SK-N-SH (cell line): ENCODE results near the gene SVIL. TPM values are rescaled to one million over a fixed set of nuclear protein-coding genes. Genes with fewer than 3 reads are reported as not detected.

Experiments
- CTCF ChIA-PET: fragments of 300-600, 350-600 bp; formaldehyde crosslinking; extraction: SDS; loops from one replicate; lab custom pipeline; 2021; lab: Yijun Ruan, JAX
- POLR2A ChIA-PET: fragments of 350-600 bp; sonication (Branson Sonifier 250); formaldehyde crosslinking; extraction: SDS; loops from one replicate; lab custom pipeline; 2020; ENCODE audit warnings: antibody characterized with exemption, inconsistent platforms; lab: Yijun Ruan, JAX
- DNase-seq: peaks from one replicate; pipeline ENCODE4 v3.0.0; 2012
- H2AFZ ChIP-seq: fragments of 200-600 bp; sonication (generic); 2 replicates; pipeline ENCODE4 v1.8.1; 2016; ENCODE audit warnings: antibody characterized with exemption, mild to moderate bottlenecking, low read depth
- H3F3A ChIP-seq: fragments of 200-600 bp; sonication (generic); replicated peaks from 2 replicates; pipeline ENCODE3; 2016; ENCODE audit warnings: antibody characterized with exemption, mild to moderate bottlenecking; ENCODE audit not compliant: insufficient read depth
- H3K27ac ChIP-seq, 2 experiments: fragments of 200-500 bp in 1 of 2; fragments of 200-600 bp in 1 of 2; sonication (Bioruptor generic) in 1 of 2; sonication (generic), shearing (Covaris generic) in 1 of 2; 2 replicates each; pipeline versions ENCODE4 v1.5.1 to v1.6.1; 2014 to 2016; ENCODE audit warnings: low read depth in 2 of 2, inconsistent platforms in 1 of 2, low read length in 1 of 2, mild to moderate bottlenecking in 1 of 2, mixed read lengths in 1 of 2
- H3K27me3 ChIP-seq: fragments of 200-600 bp; sonication (generic), shearing (Covaris generic); 2 replicates; pipeline ENCODE4 v1.6.1; 2016; ENCODE audit warnings: mixed run types; ENCODE audit not compliant: insufficient read depth
- H3K36me3 ChIP-seq, 2 experiments: fragments of 200-500 bp in 1 of 2; fragments of 200-600 bp in 1 of 2; sonication (Bioruptor generic) in 1 of 2; sonication (generic) in 1 of 2; replicated peaks in 1 of 2; 2 replicates each; pipeline versions ENCODE3 to v1.5.1; 2014 to 2016; ENCODE audit warnings: low read length in 1 of 2, mild to moderate bottlenecking in 1 of 2; ENCODE audit not compliant: insufficient read depth in 2 of 2, control insufficient read depth in 1 of 2
- H3K4me1 ChIP-seq, 2 experiments: fragments of 200-500 bp in 1 of 2; fragments of 200-600 bp in 1 of 2; sonication (Bioruptor generic) in 1 of 2; sonication (generic), shearing (Covaris generic) in 1 of 2; 2 replicates each; pipeline versions ENCODE4 v1.5.1 to v1.6.1; 2014 to 2016; ENCODE audit warnings: low read depth in 1 of 2, low read length in 1 of 2, mixed run types in 1 of 2; ENCODE audit not compliant: insufficient read depth in 2 of 2, control insufficient read depth in 1 of 2
- H3K4me2 ChIP-seq: fragments of 200-600 bp; sonication (generic), shearing (Covaris generic); 2 replicates; pipeline ENCODE4 v1.6.1; 2017; ENCODE audit warnings: mixed run types
- H3K4me3 ChIP-seq, 2 experiments: fragments of 200-500 bp in 1 of 2; fragments of 200-600 bp in 1 of 2; sonication (Bioruptor generic) in 1 of 2; sonication (generic), shearing (Covaris generic) in 1 of 2; 2 replicates each; pipeline versions ENCODE4 v1.5.1 to v1.8.1; 2014 to 2016; ENCODE audit warnings: low read depth in 2 of 2, inconsistent platforms in 1 of 2, low read length in 1 of 2, mild to moderate bottlenecking in 1 of 2, mixed read lengths in 1 of 2, moderate library complexity in 1 of 2
- H3K79me2 ChIP-seq: fragments of 200-600 bp; sonication (generic); 2 replicates; pipeline ENCODE4 v1.8.1; 2017; ENCODE audit warnings: mild to moderate bottlenecking; ENCODE audit not compliant: insufficient read depth
- H3K9ac ChIP-seq: fragments of 200-600 bp; sonication (generic); 2 replicates; pipeline ENCODE4 v1.6.1; 2017; ENCODE audit warnings: mixed run types
- H3K9me2 ChIP-seq: fragments of 200-600 bp; sonication (generic); 2 replicates; pipeline ENCODE4 v1.6.1; 2017; ENCODE audit warnings: mixed run types
- H3K9me3 ChIP-seq: fragments of 200-600 bp; sonication (generic); 2 replicates; pipeline ENCODE4 v1.6.1; 2017; ENCODE audit warnings: mixed run types, mild to moderate bottlenecking, moderate library complexity
- H4K20me1 ChIP-seq: fragments of 200-600 bp; sonication (generic); 2 replicates; pipeline ENCODE4 v1.6.1; 2017; ENCODE audit warnings: mild to moderate bottlenecking, mixed run types; ENCODE audit not compliant: insufficient read depth
- CHD2 ChIP-seq: fragments of 150-350 bp; IDR thresholded peaks from 2 replicates; pipeline ENCODE4 v1.6.1; 2018; ENCODE audit warnings: low read length; ENCODE audit not compliant: partially characterized antibody
- CTCF ChIP-seq: fragments of 200-600 bp; sonication (generic); IDR thresholded peaks from 2 replicates; pipeline ENCODE4 v1.6.1; 2017; ENCODE audit warnings: antibody characterized with exemption, mild to moderate bottlenecking, moderate library complexity
- FOXM1 ChIP-seq: IDR thresholded peaks from 2 replicates; pipeline ENCODE4 v1.4.0; 2012; ENCODE audit warnings: low read depth, mild to moderate bottlenecking
- GABPA ChIP-seq: IDR thresholded peaks from 2 replicates; pipeline ENCODE4 v1.4.0; 2012; ENCODE audit warnings: low read depth, mild to moderate bottlenecking
- GATA2 ChIP-seq: sonication (generic); formaldehyde crosslinking; IDR thresholded peaks from 2 replicates; pipeline ENCODE4 v1.5.0; 2020; ENCODE audit warnings: mild to moderate bottlenecking, missing genetic modification reagents
- IRF3 ChIP-seq: fragments of 150-350 bp; IDR thresholded peaks from 2 replicates; pipeline ENCODE4 v1.6.1; 2016; ENCODE audit warnings: mild to moderate bottlenecking, low read depth, low read length
- NFIC ChIP-seq: IDR thresholded peaks from 2 replicates; pipeline ENCODE4 v1.4.0; 2012; ENCODE audit warnings: borderline replicate concordance
- PBX3 ChIP-seq: IDR thresholded peaks from 2 replicates; pipeline ENCODE4; 2012
- POLR2AphosphoS5 ChIP-seq: IDR thresholded peaks from 2 replicates; pipeline ENCODE4 v1.6.1; 2012; ENCODE audit warnings: low read depth, low read length
- RXRA ChIP-seq: IDR thresholded peaks from 2 replicates; pipeline ENCODE4 v1.4.0; 2012; ENCODE audit warnings: low read depth, mild to moderate bottlenecking, borderline replicate concordance
- SMC3 ChIP-seq: IDR thresholded peaks from 2 replicates; pipeline ENCODE4 v1.6.1; 2012; ENCODE audit warnings: low read depth, low read length, improper control_type of control experiment
- TAF1 ChIP-seq: IDR thresholded peaks from 2 replicates; pipeline ENCODE4 v1.6.1; 2012; ENCODE audit warnings: low read depth, mild to moderate bottlenecking, low read length, moderate library complexity, borderline replicate concordance
- USF1 ChIP-seq: IDR thresholded peaks from 2 replicates; pipeline ENCODE4 v1.4.0; 2012; ENCODE audit warnings: low read depth, borderline replicate concordance
- USF2 ChIP-seq: fragments of 150-350 bp; IDR thresholded peaks from 2 replicates; pipeline ENCODE4 v1.6.1; 2017; ENCODE audit warnings: antibody characterized with exemption, low read length, low read depth, borderline replicate concordance
- YY1 ChIP-seq: IDR thresholded peaks from 2 replicates; pipeline ENCODE4 v1.4.0; 2012; ENCODE audit warnings: low read depth, mild to moderate bottlenecking
- WGBS: methylation state at CpG from one replicate; pipeline ENCODE4 v1.1.6; 2017; ENCODE audit warnings: low lambda C conversion rate; 5-methylcytosine and 5-hydroxymethylcytosine counted together
- polyA plus RNA-seq, 3 experiments: library from polyadenylated mRNA; depleted of rRNA; stranded (reverse); fragments of >200 nt; gene quantifications; 2 replicates each; pipeline ENCODE4 v1.2.3, GENCODE V29; 2012

Gene SVIL
- polyA plus RNA-seq, 1 of the 3 experiments (the other 2 are of a cell fraction) = 48.7 TPM

- H3K4me1 ChIP-seq = peaks cover 11 to 13% of the 10 kb centered on the region in 2 experiments; a peak in 3 of 4 replicates
- no peak overlapping the region for H3K9ac ChIP-seq
- H3F3A ChIP-seq = peaks cover 3% of the 10 kb centered on the region
- peaks cover 18 to 39% of the 10 kb centered on the region in 2 experiments for H3K36me3 ChIP-seq
- no peak overlapping the region for H3K4me2 ChIP-seq
- peaks cover 100% of the 10 kb centered on the region for H3K79me2 ChIP-seq
- H3K27me3 ChIP-seq = no peaks in the 10 kb centered on the region
- H3K9me3 ChIP-seq = no peaks in the 10 kb centered on the region
- no peaks in the 10 kb centered on the region for H3K9me2 ChIP-seq
- no peak overlapping the region for H3K4me3 ChIP-seq
- ChIA-PET CTCF (no interaction called here), POLR2A (no interaction called here)
- no peak overlapping the region for H3K27ac ChIP-seq
- H2AFZ ChIP-seq = no peak overlapping the region
- 85% methylated on average over 1 of the region's 1 CpG for WGBS
- peaks cover 61% of the 10 kb centered on the region for H4K20me1 ChIP-seq
- TF ChIP-seq FOXM1 (no peak), PBX3 (no peak), SMC3 (no peak), USF2 (no peak), NFIC (no peak), IRF3 (no peak), RXRA (no peak), CHD2 (no peak), YY1 (no peak), GATA2 (CRISPR knock-in tag) (no peak), USF1 (no peak), TAF1 (no peak), POLR2AphosphoS5 (no peak)
- no peak for DNase-seq
Observed at GRCh38 chr10:29414501-29414900, 220.3 kb downstream of the SVIL start.

- no peak overlapping the region for H3K27ac ChIP-seq
- WGBS = 98% methylated on average over 3 of the region's 3 CpGs
- H3K27me3 ChIP-seq = no peaks in the 10 kb centered on the region
- peaks cover 43% of the 10 kb centered on the region for H4K20me1 ChIP-seq
- H2AFZ ChIP-seq = no peak overlapping the region
- peaks cover 85% of the 10 kb centered on the region for H3K79me2 ChIP-seq
- H3F3A ChIP-seq = peaks cover 10% of the 10 kb centered on the region
- no peak overlapping the region for H3K9ac ChIP-seq
- H3K36me3 ChIP-seq = peaks cover 12 to 22% of the 10 kb centered on the region in 2 experiments
- peaks cover 13% of the 10 kb centered on the region in 2 experiments; a peak in 3 of 4 replicates for H3K4me1 ChIP-seq
- H3K9me2 ChIP-seq = no peaks in the 10 kb centered on the region
- no peaks in the 10 kb centered on the region for H3K9me3 ChIP-seq
- TF ChIP-seq USF2 (no peak), CHD2 (no peak), CTCF (no peak), GABPA (no peak), PBX3 (no peak)
- ChIA-PET CTCF (interaction anchor here (1.0 to 1.6 kb wide), 3 partner anchors 8 to 37 kb away, joined by 4 to 5 read pairs (median 5); no protein-coding TSS in a partner anchor), POLR2A (no interaction called here)
- DNase-seq = no peak
- no peak overlapping the region for H3K4me3 ChIP-seq
- H3K4me2 ChIP-seq = no peak overlapping the region
Observed at GRCh38 chr10:29412485-29412884, 222.3 kb downstream of the SVIL start.
